Astrocyte of the spinal cord (primary cell): ENCODE data around the gene OXSM.

ENCODE experiments used
- DNase-seq: peaks from one replicate; pipeline ENCODE4 v3.0.0; 2011; ENCODE audit warnings: low read depth, low spot score
- H3K4me3 ChIP-seq: 2 replicates; pipeline ENCODE4 v1.5.1; 2011; ENCODE audit warnings: low read depth, mild to moderate bottlenecking, low read length, moderate library complexity
- CTCF ChIP-seq: IDR thresholded peaks from 2 replicates; pipeline ENCODE4 v1.5.1; 2012; ENCODE audit warnings: low read depth, mild to moderate bottlenecking, low read length, inconsistent platforms
- in situ Hi-C: cut with HindIII; loops from 2 replicates; pipeline ENCODE4 v1.10.0; 2017; ENCODE audit warnings: low sequenced_read_pairs

The OXSM gene

GRCh38 chr3:25830373-25831280 is 40.7 kb downstream of the OXSM start:
- DNase-seq: no peak
- no peak for TF ChIP-seq CTCF
- H3K4me3 ChIP-seq: no peak overlapping the region
- in situ Hi-C loops: no loop called here

- in situ Hi-C loops: no loop called here
- peak; percentile 45 for TF ChIP-seq CTCF
- peak; percentile 48 for DNase-seq
- H3K4me3 ChIP-seq: no peak overlapping the region
Measured at GRCh38 chr3:25831578-25831977, 41.7 kb downstream of the OXSM start.

GRCh38 chr3:25834346-25834745 is 44.5 kb downstream of the OXSM start:
- H3K4me3 ChIP-seq: no peak overlapping the region
- in situ Hi-C loops: no loop called here
- TF ChIP-seq CTCF: no peak
- no peak for DNase-seq

GRCh38 chr3:25836579-25836978 is 46.7 kb downstream of the OXSM start:
- in situ Hi-C loops: no loop called here
- DNase-seq: no peak
- no peak overlapping the region for H3K4me3 ChIP-seq
- no peak for TF ChIP-seq CTCF

- no peak for TF ChIP-seq CTCF
- no peak for DNase-seq
- in situ Hi-C loops: no loop called here
- H3K4me3 ChIP-seq: no peak overlapping the region
Measured at GRCh38 chr3:25837038-25837437, 47.1 kb downstream of the OXSM start.

- no peak overlapping the region for H3K4me3 ChIP-seq
- TF ChIP-seq CTCF: no peak
- in situ Hi-C loops: no loop called here
- DNase-seq: no peak
Measured at GRCh38 chr3:25840099-25840498, 50.2 kb downstream of the OXSM start.
